HepG2 (cell line): Measurements from ENCODE around the gene ZMYM1. TPM values are rescaled to one million over a fixed set of nuclear protein-coding genes. Genes with fewer than 3 reads are reported as not detected.
"Not testable (repeated sequence)": the region's sequence is repeated elsewhere in the genome, so short reads cannot be mapped to it uniquely, and the experiment has no call there.

ENCODE experiments used
- ATAC-seq: fragments of 200-7000 bp; cut with Tn5 transposase; 3 replicates; pipeline ENCODE4 v1.9.1; 2020; ENCODE audit warnings: mild to moderate bottlenecking, moderate library complexity
- BruUV-seq: library from RNA; stranded (reverse); fragments of 400-500 nt; replicated peaks from 2 replicates; lab custom pipeline; 2021; lab: Mats Ljungman, UMichigan
- CTCF ChIA-PET: fragments of 300-600 bp; formaldehyde crosslinking; extraction: SDS; loops from one replicate; lab custom pipeline; 2021; ENCODE audit warnings: low total read pairs, inconsistent platforms, low intra/inter-chr PET ratio; lab: Yijun Ruan, JAX
- POLR2A ChIA-PET: fragments of 350-600 bp; sonication (Branson Sonifier 250); formaldehyde crosslinking; loops from one replicate; lab custom pipeline; 2020; ENCODE audit warnings: antibody characterized with exemption, inconsistent platforms; lab: Yijun Ruan, JAX
- DNase-seq: peaks from one replicate; pipeline ENCODE4 v3.0.0-alpha.2; 2015; ENCODE audit warnings: low spot score
- FAIRE-seq: peaks from 3 replicates; lab custom pipeline; 2011; peaks lifted over from hg19 to GRCh38; lab: Jason Lieb, UNC
- H2AFZ ChIP-seq: one replicate; pipeline ENCODE4 v1.6.1; 2011; ENCODE audit warnings: low read length, inconsistent platforms
- H3K27ac ChIP-seq: fragments of 300-600 bp; 3 replicates; pipeline ENCODE4 v1.8.0; 2011; ENCODE audit warnings: mixed run types, mild to moderate bottlenecking, mixed read lengths, low read length, inconsistent platforms; ENCODE audit not compliant: insufficient read depth; ENCODE audit errors: extremely low read length
- H3K27me3 ChIP-seq, 2 experiments: fragments of 200-600 bp in 1 of 2; 2 replicates in 1 of 2; 3 replicates in 1 of 2; pipeline versions ENCODE4 v1.6.0 to v1.8.0; 2011; ENCODE audit warnings: low read length in 2 of 2, mild to moderate bottlenecking in 2 of 2, moderate library complexity in 2 of 2, inconsistent platforms in 1 of 2; ENCODE audit not compliant: insufficient read depth in 2 of 2, control insufficient read depth in 1 of 2
- H3K36me3 ChIP-seq, 2 experiments: fragments of 200-600 bp in 1 of 2; replicated peaks in 1 of 2; 2 replicates in 1 of 2; 3 replicates in 1 of 2; pipeline versions ENCODE4 v1.5.1 to v1.8.0; 2011; ENCODE audit warnings: low read length in 2 of 2, inconsistent platforms in 1 of 2; ENCODE audit not compliant: insufficient read depth in 2 of 2, control insufficient read depth in 1 of 2
- H3K4me1 ChIP-seq: 2 replicates; pipeline ENCODE4 v1.5.1; 2012; ENCODE audit warnings: low read length, inconsistent platforms; ENCODE audit not compliant: insufficient read depth
- H3K4me2 ChIP-seq: 2 replicates; pipeline ENCODE4 v1.6.0; 2011; ENCODE audit warnings: low read depth, low read length, inconsistent platforms
- H3K4me3 ChIP-seq, 3 experiments: fragments of 200-600 bp in 1 of 3; sonication (generic), shearing (Covaris generic) in 1 of 3; replicated peaks in 1 of 3; 2 replicates each; pipeline ENCODE4 v1.5.1; 2011 to 2016; ENCODE audit warnings: low read length in 3 of 3, inconsistent platforms in 2 of 3, low read depth in 2 of 3, mild to moderate bottlenecking in 2 of 3, control low read depth in 1 of 3, mixed read lengths in 1 of 3; ENCODE audit not compliant: insufficient read depth in 1 of 3
- H3K79me2 ChIP-seq: one replicate; pipeline ENCODE4 v1.6.1; 2011; ENCODE audit warnings: low read length, inconsistent platforms; ENCODE audit not compliant: insufficient read depth
- H3K9ac ChIP-seq: 2 replicates; pipeline ENCODE4 v1.6.0; 2011; ENCODE audit warnings: mild to moderate bottlenecking, low read depth, low read length, inconsistent platforms; ENCODE audit not compliant: insufficient read depth
- H3K9me3 ChIP-seq: 2 replicates; pipeline ENCODE4 v1.5.1; 2012; ENCODE audit warnings: mild to moderate bottlenecking, low read length
- H4K20me1 ChIP-seq: 2 replicates; pipeline ENCODE4 v1.6.0; 2011; ENCODE audit warnings: inconsistent platforms, mild to moderate bottlenecking, low read length, moderate library complexity; ENCODE audit not compliant: insufficient read depth
- WGBS: methylation state at CpG from one replicate; pipeline ENCODE4 v1.1.6; 2017; ENCODE audit warnings: low lambda C conversion rate; 5-methylcytosine and 5-hydroxymethylcytosine counted together
- in situ Hi-C: cut with HindIII; loops from 2 replicates; pipeline ENCODE4 v1.10.0; 2017; ENCODE audit warnings: low pct_unique_long_range_greater_than_20kb; ENCODE audit not compliant: extremely low pct_ligation_motif_present
- intact Hi-C: fragments of 100-400 bp; cut with micrococcal nuclease; formaldehyde crosslinking; loops from one replicate; pipeline ENCODE4 v1.10.0; 2022; ENCODE audit not compliant: unreplicated experiment
- polyA plus RNA-seq, 8 experiments: library from polyadenylated mRNA; depleted of rRNA in 3 of 8; stranded (reverse) in 7 of 8; unstranded in 1 of 8; fragments of >200 nt; fragmentation: Illumina TruSeq in 4 of 8; extraction: Trizol in 4 of 8; gene quantifications; 2 replicates each; pipeline versions ENCODE4 v1.2.1 to v1.2.3, GENCODE V29; 2011 to 2016; ENCODE audit warnings: low read depth in 4 of 8, missing spikeins in 1 of 8, mixed read lengths in 1 of 8; ENCODE audit not compliant: insufficient read depth in 1 of 8
- total RNA-seq, 5 experiments: library from RNA; depleted of rRNA; stranded (reverse); fragments of >200 nt; fragmentation: Illumina TruSeq; extraction: Trizol; gene quantifications; 2 replicates each; pipeline ENCODE4 v1.2.3, GENCODE V29; 2016; ENCODE audit warnings: low read depth in 1 of 5

The ZMYM1 gene
- total and polyA plus RNA-seq, 2 of the 13 experiments (the other 11 are each of a cell fraction or from before 2014, with no cell fraction given), result 10.0 to 16.2 TPM

GRCh38 chr1:35142294-35142693 lies 63.1 kb downstream of the ZMYM1 start:
- ATAC-seq, H3K9ac ChIP-seq, H4K20me1 ChIP-seq, CTCF ChIA-PET, FAIRE-seq, H3K9me3 ChIP-seq, DNase-seq, H2AFZ ChIP-seq, POLR2A ChIA-PET, in situ Hi-C loops, H3K4me3 ChIP-seq, H3K79me2 ChIP-seq, H3K36me3 ChIP-seq, H3K4me1 ChIP-seq, intact Hi-C loops, BruUV-seq, H3K4me2 ChIP-seq, H3K27ac ChIP-seq: not testable (repeated sequence)
- peaks cover 0 to 16% of the 10 kb centered on the region in 2 experiments; a peak in 1 of 5 replicates for H3K27me3 ChIP-seq

GRCh38 chr1:35142728-35143127 lies 63.5 kb downstream of the ZMYM1 start:
- in situ Hi-C loops, intact Hi-C loops, CTCF ChIA-PET, FAIRE-seq, H3K9me3 ChIP-seq, H3K4me1 ChIP-seq, BruUV-seq, H2AFZ ChIP-seq, H3K9ac ChIP-seq, H3K4me3 ChIP-seq, H3K36me3 ChIP-seq, H3K79me2 ChIP-seq, H4K20me1 ChIP-seq, ATAC-seq, H3K27ac ChIP-seq, POLR2A ChIA-PET, H3K4me2 ChIP-seq, DNase-seq: not testable (repeated sequence)
- H3K27me3 ChIP-seq, result peaks cover 0 to 16% of the 10 kb centered on the region in 2 experiments; a peak in 1 of 5 replicates
- 73% methylated on average over 9 of the region's 9 CpGs for WGBS
